ENCODE measurements around the gene SFTPB.

GRCh38 chr2:85675427-85675826 lies 7.4 kb upstream of the SFTPB start:
- TF ChIP-seq CTCF (IDR thresholded peaks at IDR 0.05; ENCODE audit: borderline replicate concordance, extremely low read depth, low read length, poor library complexity, severe bottlenecking) (no peak), EZH2 (IDR thresholded peaks at IDR 0.05; ENCODE audit: borderline replicate concordance, low read depth, low read length, severe bottlenecking) (no peak)

Data from DND-41 (cell line).